Panc1 (cell line): ENCODE measurements around the gene SLC6A4. TPM values are rescaled to one million over a fixed set of nuclear protein-coding genes. Genes with fewer than 3 reads are reported as not detected.

Experiments
- ATAC-seq: fragments of 200-7000 bp; cut with Tn5 transposase; 2 replicates; pipeline ENCODE4 v1.9.1; 2020; ENCODE audit warnings: mild to moderate bottlenecking, moderate library complexity
- BruUV-seq: library from RNA; stranded (reverse); fragments of 400-500 nt; replicated peaks from 2 replicates; lab custom pipeline; 2021; lab: Mats Ljungman, UMichigan
- CTCF ChIA-PET: fragments of 300-600 bp; sonication (Branson Sonifier 250); formaldehyde crosslinking; loops from one replicate; lab custom pipeline; 2022; ENCODE audit warnings: antibody characterized with exemption; lab: Charles Lee
- POLR2A ChIA-PET: fragments of 300-600 bp; sonication (Branson Sonifier 250); formaldehyde crosslinking; loops from one replicate; lab custom pipeline; 2022; ENCODE audit warnings: antibody characterized with exemption; lab: Charles Lee
- DNase-seq: peaks from one replicate; pipeline ENCODE4 v3.0.0-alpha.2; 2010; ENCODE audit warnings: low read depth, low spot score
- H3K27ac ChIP-seq: 2 replicates; pipeline ENCODE4 v1.5.1; 2011; ENCODE audit warnings: mild to moderate bottlenecking, low read length, inconsistent platforms
- H3K27me3 ChIP-seq: fragments of 200-500 bp; sonication (Bioruptor generic); 2 replicates; pipeline ENCODE4 v1.6.0; 2014; ENCODE audit warnings: low read length, inconsistent platforms; ENCODE audit not compliant: control insufficient read depth, insufficient read depth
- H3K36me3 ChIP-seq: fragments of 200-500 bp; sonication (Bioruptor generic); 2 replicates; pipeline ENCODE4 v1.5.1; 2014; ENCODE audit warnings: inconsistent platforms, mild to moderate bottlenecking, low read length, moderate library complexity; ENCODE audit not compliant: control insufficient read depth, insufficient read depth
- H3K4me1 ChIP-seq: 2 replicates; pipeline ENCODE4 v1.5.1; 2011; ENCODE audit warnings: inconsistent platforms, mild to moderate bottlenecking, low read length, moderate library complexity; ENCODE audit not compliant: control insufficient read depth, insufficient read depth
- H3K4me3 ChIP-seq, 2 experiments: 2 replicates each; pipeline ENCODE4 v1.5.1; 2011 to 2012; ENCODE audit warnings: low read depth in 2 of 2, low read length in 2 of 2, mild to moderate bottlenecking in 2 of 2, inconsistent platforms in 1 of 2, moderate library complexity in 1 of 2
- H3K9me3 ChIP-seq: fragments of 200-500 bp; sonication (Bioruptor generic); 2 replicates; pipeline ENCODE4 v1.5.1; 2014; ENCODE audit warnings: low read depth, mild to moderate bottlenecking, inconsistent platforms, low read length, moderate library complexity; ENCODE audit not compliant: control insufficient read depth, insufficient read depth
- CTCF ChIP-seq: fragments of 450-650 bp; IDR thresholded peaks from 2 replicates; pipeline ENCODE4 v1.5.1; 2017; ENCODE audit warnings: mild to moderate bottlenecking
- POLR2AphosphoS5 ChIP-seq: IDR thresholded peaks from 2 replicates; pipeline ENCODE4 v1.6.1; 2012; ENCODE audit warnings: mild to moderate bottlenecking, low read depth, low read length, moderate library complexity
- REST ChIP-seq, 2 experiments: IDR thresholded peaks; 2 replicates each; pipeline ENCODE4 v1.6.1; 2011 to 2012; ENCODE audit warnings: low read depth in 2 of 2, control low read depth in 1 of 2, low read length in 1 of 2, mild to moderate bottlenecking in 1 of 2, moderate library complexity in 1 of 2; ENCODE audit not compliant: insufficient read depth in 1 of 2
- SIN3A ChIP-seq: IDR thresholded peaks from 2 replicates; pipeline ENCODE4 v1.6.1; 2012; ENCODE audit warnings: low read depth, mild to moderate bottlenecking, low read length, moderate library complexity, borderline replicate concordance; ENCODE audit not compliant: insufficient read depth
- TCF7L2 ChIP-seq: IDR thresholded peaks from 2 replicates; pipeline ENCODE4 v1.6.1; 2011; ENCODE audit warnings: mild to moderate bottlenecking, low read depth, low read length, inconsistent platforms
- in situ Hi-C: cut with HindIII; loops from 2 replicates; pipeline ENCODE4 v1.10.0; 2016; ENCODE audit warnings: low sequenced_read_pairs, low pct_unique_long_range_greater_than_20kb
- intact Hi-C: fragments of 100-400 bp; cut with micrococcal nuclease; formaldehyde crosslinking; loops from one replicate; pipeline ENCODE4 v1.10.0; 2022; ENCODE audit not compliant: unreplicated experiment
- total RNA-seq: library from RNA; stranded (reverse); gene quantifications from one replicate; pipeline ENCODE4 v1.2.1, GENCODE V29; 2021; ENCODE audit not compliant: unreplicated experiment

The SLC6A4 gene
- total RNA-seq, 1 experiment from 2014 or later, result not detected

GRCh38 chr17:30210901-30211300, 24.6 kb downstream of the SLC6A4 start:
- POLR2A ChIA-PET, result no interaction called here
- Histone ChIP-seq H3K9me3 (no peaks in the 10 kb centered on the region), H3K27me3 (no peaks in the 10 kb centered on the region), H3K27ac (no peak overlapping the region), H3K4me1 (no peaks in the 10 kb centered on the region), H3K36me3 (no peaks in the 10 kb centered on the region), H3K4me3 (no peak overlapping the region)
- intact Hi-C loops (no loop called here), in situ Hi-C loops (no loop called here)
- CTCF ChIA-PET, result no interaction called here
- BruUV-seq, result no TSS peak
- ATAC-seq (no peak), DNase-seq (no peak)
- no peak for TF ChIP-seq CTCF
- TF ChIP-seq POLR2AphosphoS5, result no peak
- TF ChIP-seq SIN3A, result no peak
- TF ChIP-seq TCF7L2, result no peak
- TF ChIP-seq REST (IDR thresholded peaks at IDR 0.05; ENCODE audit: insufficient read depth in 1 of 2, low read depth in 2 of 2, low read length in 1 of 2), result no peak

GRCh38 chr17:30210366-30210765, 25.1 kb downstream of the SLC6A4 start:
- Histone ChIP-seq H3K4me3 (no peak overlapping the region), H3K36me3 (no peaks in the 10 kb centered on the region), H3K4me1 (no peaks in the 10 kb centered on the region), H3K27ac (no peak overlapping the region), H3K27me3 (no peaks in the 10 kb centered on the region), H3K9me3 (no peaks in the 10 kb centered on the region)
- BruUV-seq, result no TSS peak
- TF ChIP-seq SIN3A (no peak), CTCF (no peak), TCF7L2 (no peak), POLR2AphosphoS5 (no peak), REST (IDR thresholded peaks at IDR 0.05; ENCODE audit: insufficient read depth in 1 of 2, low read depth in 2 of 2, low read length in 1 of 2) (no peak)
- in situ Hi-C loops (no loop called here), intact Hi-C loops (no loop called here)
- DNase-seq (no peak), ATAC-seq (no peak)
- CTCF ChIA-PET, result no interaction called here
- POLR2A ChIA-PET, result no interaction called here
